Neural cell (in vitro differentiated cells): ENCODE data around the gene TMEM119. TPM values are rescaled to one million over a fixed set of nuclear protein-coding genes. Genes with fewer than 3 reads are reported as not detected.
A peak's percentile ranks its signal among the peaks of the same experiment; 100 is the strongest.

Experiments
- H2AFZ ChIP-seq: fragments of 200-600, 300-800 bp; sonication (generic), shearing (Covaris generic); 2 replicates; pipeline ENCODE4 v1.6.0; 2014; ENCODE audit warnings: low read depth, mild to moderate bottlenecking, antibody characterized with exemption, low read length, moderate library complexity
- H3F3A ChIP-seq: fragments of 200-600 bp; shearing (Covaris generic); 2 replicates; pipeline ENCODE4 v1.6.1; 2016; ENCODE audit warnings: mild to moderate bottlenecking, moderate library complexity, mixed read lengths, antibody characterized with exemption, low read length; ENCODE audit not compliant: insufficient read depth, poor library complexity, severe bottlenecking
- H3K27ac ChIP-seq: fragments of 200-600, 300-800 bp; sonication (generic), shearing (Covaris generic); 2 replicates; pipeline ENCODE4 v1.5.1; 2014; ENCODE audit warnings: mild to moderate bottlenecking, low read length, moderate library complexity
- H3K27me3 ChIP-seq: fragments of 300-800, 200-600 bp; sonication (generic), shearing (Covaris generic); 2 replicates; pipeline ENCODE4 v1.6.0; 2014; ENCODE audit warnings: mild to moderate bottlenecking, low read depth, low read length, moderate library complexity; ENCODE audit not compliant: insufficient read depth
- H3K36me3 ChIP-seq: fragments of 300-800, 200-600 bp; sonication (generic), shearing (Covaris generic); 2 replicates; pipeline ENCODE4 v1.5.1; 2014; ENCODE audit warnings: mild to moderate bottlenecking, antibody characterized with exemption, low read length, moderate library complexity; ENCODE audit not compliant: insufficient read depth
- H3K4me2 ChIP-seq: fragments of 300-800, 200-600 bp; sonication (generic), shearing (Covaris generic); 2 replicates; pipeline ENCODE4 v1.6.0; 2014; ENCODE audit warnings: mild to moderate bottlenecking, low read length
- H3K4me3 ChIP-seq: fragments of 300-800, 200-600 bp; sonication (generic), shearing (Covaris generic); 2 replicates; pipeline ENCODE4 v1.5.1; 2014; ENCODE audit warnings: mild to moderate bottlenecking, low read length, moderate library complexity
- H3K79me2 ChIP-seq: fragments of 200-600 bp; shearing (Covaris generic); replicated peaks from 2 replicates; pipeline ENCODE4 v1.6.0; 2014; ENCODE audit warnings: mild to moderate bottlenecking, low read length, moderate library complexity; ENCODE audit not compliant: insufficient read depth
- H3K9ac ChIP-seq: fragments of 300-800, 200-600 bp; sonication (generic), shearing (Covaris generic); 2 replicates; pipeline ENCODE4 v1.6.1; 2016; ENCODE audit warnings: mild to moderate bottlenecking, low read length, mixed read lengths
- H3K9me2 ChIP-seq: fragments of 200-600 bp; shearing (Covaris generic); 2 replicates; pipeline ENCODE4 v1.6.1; 2016; ENCODE audit warnings: mild to moderate bottlenecking, low read length, mixed read lengths; ENCODE audit not compliant: insufficient read depth
- H3K9me3 ChIP-seq: fragments of 200-600, 300-800 bp; sonication (generic), shearing (Covaris generic); 2 replicates; pipeline ENCODE4 v1.6.1; 2016; ENCODE audit warnings: mild to moderate bottlenecking, mixed run types, low read length, moderate library complexity, mixed read lengths
- H4K20me1 ChIP-seq: fragments of 200-600 bp; shearing (Covaris generic); 2 replicates; pipeline ENCODE4 v1.6.1; 2016; ENCODE audit warnings: mild to moderate bottlenecking, mixed run types; ENCODE audit not compliant: insufficient read depth
- CTCF ChIP-seq: fragments of 450-650 bp; IDR thresholded peaks from 2 replicates; pipeline ENCODE4 v1.5.1; 2014; ENCODE audit warnings: antibody characterized with exemption, mild to moderate bottlenecking, moderate library complexity; ENCODE audit not compliant: poor library complexity, severe bottlenecking
- EP300 ChIP-seq: fragments of 450-650 bp; conservative IDR thresholded peaks from 2 replicates; pipeline ENCODE4 v1.6.1; 2014; ENCODE audit warnings: antibody characterized with exemption, mild to moderate bottlenecking, moderate library complexity; ENCODE audit not compliant: poor library complexity, severe bottlenecking
- EZH2 ChIP-seq: fragments of 200-600, 300-800 bp; shearing (Covaris generic), sonication (generic); IDR thresholded peaks from 2 replicates; pipeline ENCODE4 v1.6.1; 2014; ENCODE audit warnings: antibody characterized with exemption, low read length, borderline replicate concordance, mild to moderate bottlenecking; ENCODE audit not compliant: insufficient read depth, poor library complexity, severe bottlenecking
- MXI1 ChIP-seq: fragments of 450-650 bp; conservative IDR thresholded peaks from 2 replicates; pipeline ENCODE4 v1.6.1; 2014; ENCODE audit warnings: antibody characterized with exemption, mild to moderate bottlenecking; ENCODE audit not compliant: poor library complexity, severe bottlenecking
- POLR2AphosphoS5 ChIP-seq: IDR thresholded peaks from 2 replicates; pipeline ENCODE4 v1.6.1; 2012
- RAD21 ChIP-seq: fragments of 450-650 bp; conservative IDR thresholded peaks from 2 replicates; pipeline ENCODE4 v1.6.1; 2014; ENCODE audit warnings: antibody characterized with exemption, mild to moderate bottlenecking, moderate library complexity
- REST ChIP-seq: IDR thresholded peaks from 2 replicates; pipeline ENCODE4 v1.6.1; 2012; ENCODE audit warnings: borderline replicate concordance
- SMC3 ChIP-seq: fragments of 450-650 bp; conservative IDR thresholded peaks from 2 replicates; pipeline ENCODE4 v1.6.1; 2014; ENCODE audit warnings: antibody characterized with exemption, mild to moderate bottlenecking, moderate library complexity; ENCODE audit not compliant: poor library complexity
- TAF1 ChIP-seq: IDR thresholded peaks from 2 replicates; pipeline ENCODE4 v1.6.1; 2012; ENCODE audit warnings: low read depth
- polyA plus RNA-seq: library from polyadenylated mRNA; depleted of rRNA; stranded (reverse); fragments of >200 nt; gene quantifications from 2 replicates; pipeline ENCODE4 v1.2.3, GENCODE V29; 2014

Gene TMEM119
- polyA plus RNA-seq, 1 donor from 2014 or later, result not detected

- H3K27me3 ChIP-seq, result no peaks in the 10 kb centered on the region
- H3K4me3 ChIP-seq, result peak overlapping the region; percentile 75
- H3F3A ChIP-seq, result peaks cover 3% of the 10 kb centered on the region
- peaks cover 32% of the 10 kb centered on the region for H3K79me2 ChIP-seq
- peaks cover 3% of the 10 kb centered on the region for H3K36me3 ChIP-seq
- no peaks in the 10 kb centered on the region for H4K20me1 ChIP-seq
- TF ChIP-seq RAD21 (no peak), CTCF (peak; percentile 9)
- peak overlapping the region; percentile 74 for H3K27ac ChIP-seq
- H2AFZ ChIP-seq, result no peak overlapping the region
- H3K9me3 ChIP-seq, result no peaks in the 10 kb centered on the region
- H3K9ac ChIP-seq, result peak overlapping the region; percentile 80
- H3K4me2 ChIP-seq, result peak overlapping the region; percentile 98
- H3K9me2 ChIP-seq, result no peaks in the 10 kb centered on the region
These were observed 34.1 kb downstream of the TMEM119 start for GRCh38 chr12:108563804-108564151.

DNA sequence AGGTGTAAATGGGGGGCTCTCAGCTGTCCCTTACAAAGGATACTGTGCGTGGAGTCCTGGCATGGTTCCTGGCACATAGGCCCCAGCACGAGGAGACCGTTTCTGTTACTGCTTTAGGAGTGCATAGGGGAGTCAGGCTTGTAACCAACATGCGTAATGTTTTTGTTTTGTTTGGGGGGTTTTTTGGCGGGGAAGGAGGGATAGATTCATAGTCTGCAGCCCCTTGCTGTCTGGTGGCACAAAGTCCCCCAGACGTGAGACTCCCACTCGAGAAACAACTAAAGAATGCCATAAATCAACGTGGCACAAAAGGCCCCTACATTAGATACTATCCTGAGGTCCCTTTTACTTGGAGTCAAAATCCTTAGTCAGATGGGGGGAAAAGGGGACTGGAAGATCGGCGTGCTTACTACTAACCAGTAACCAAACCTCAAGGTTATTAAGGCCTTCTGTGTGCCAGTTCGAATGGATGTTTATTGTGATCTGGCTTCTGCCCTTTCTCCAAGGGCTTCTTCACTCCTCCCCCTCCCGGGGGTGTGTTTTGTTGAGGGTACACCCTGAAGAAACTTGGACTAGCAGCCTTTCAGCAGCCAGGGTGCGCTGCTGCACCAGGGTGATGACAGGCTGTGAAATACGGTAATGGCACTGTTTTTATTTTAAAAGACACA lies 34.6 kb downstream of the TMEM119 start:
- TF ChIP-seq SMC3 (peak; percentile 90), MXI1 (no peak), CTCF (peak; percentile 91), EP300 (no peak), POLR2AphosphoS5 (peak; percentile 36), TAF1 (no peak), REST (no peak), RAD21 (peak; percentile 89), EZH2 (no peak)
- peak overlapping the region; percentile 80 for H3K9ac ChIP-seq
- H3F3A ChIP-seq, result peaks cover 3% of the 10 kb centered on the region
- no peaks in the 10 kb centered on the region for H4K20me1 ChIP-seq
- no peaks in the 10 kb centered on the region for H3K9me3 ChIP-seq
- H3K4me2 ChIP-seq, result peak overlapping the region; percentile 98
- H2AFZ ChIP-seq, result peak overlapping the region; percentile 31
- peak overlapping the region; percentile 75 for H3K4me3 ChIP-seq
- peaks cover 2% of the 10 kb centered on the region for H3K36me3 ChIP-seq
- no peaks in the 10 kb centered on the region for H3K27me3 ChIP-seq
- no peaks in the 10 kb centered on the region for H3K9me2 ChIP-seq
- H3K79me2 ChIP-seq, result peaks cover 36% of the 10 kb centered on the region
- H3K27ac ChIP-seq, result peak overlapping the region; percentile 74
